Activated CD4-positive, CD25-positive, alpha-beta regulatory T cell treated with anti-CD3 and anti-CD28 coated beads, Interleukin-2, amount 50 U/mL, for 24 hours (primary cell): ENCODE data around the gene PEX19.
A peak's percentile ranks its signal among the peaks of the same experiment; 100 is the strongest.
"Not testable (repeated sequence)": the region's sequence is repeated elsewhere in the genome, so short reads cannot be mapped to it uniquely, and the experiment has no call there.

ENCODE experiments used
- ATAC-seq, 2 donors: fragments of 150-1000 bp; cut with Tn5 transposase; one replicate each; pipeline ENCODE4 v1.10.0; 2021; ENCODE audit warnings: mild to moderate bottlenecking in 1 of 2, moderate library complexity in 1 of 2

Gene PEX19

GRCh38 chr1:160284782-160285344 lies at the start of gene PEX19:
Gene PEX19 (minus strand): TSS chr1:160285133. CDS start chr1:160285124, 9 bp downstream.
- peak; percentile 100 for ATAC-seq

DNA sequence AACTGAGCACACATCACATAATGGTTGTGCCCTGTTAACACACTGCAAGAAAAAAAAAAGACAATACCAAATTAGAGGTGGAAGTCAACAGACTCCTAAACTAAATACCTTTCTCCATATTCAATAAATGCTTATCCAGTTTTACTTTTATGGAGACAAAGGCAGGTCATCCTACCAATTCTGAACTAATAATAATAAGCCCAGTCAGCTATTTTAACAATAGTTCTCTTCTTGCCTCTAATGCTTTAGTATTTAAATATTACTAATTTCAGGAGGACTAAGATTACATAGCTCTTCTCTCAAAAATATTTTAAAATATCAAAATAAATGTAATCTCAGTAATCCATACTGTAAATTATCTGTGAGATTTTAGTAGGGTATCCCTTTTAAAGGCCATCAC lies 47.6 kb upstream of the PEX19 start:
- no peak for ATAC-seq

- no peak for ATAC-seq
These were observed 45.2 kb upstream of the PEX19 start for GRCh38 chr1:160330119-160330518.

DNA sequence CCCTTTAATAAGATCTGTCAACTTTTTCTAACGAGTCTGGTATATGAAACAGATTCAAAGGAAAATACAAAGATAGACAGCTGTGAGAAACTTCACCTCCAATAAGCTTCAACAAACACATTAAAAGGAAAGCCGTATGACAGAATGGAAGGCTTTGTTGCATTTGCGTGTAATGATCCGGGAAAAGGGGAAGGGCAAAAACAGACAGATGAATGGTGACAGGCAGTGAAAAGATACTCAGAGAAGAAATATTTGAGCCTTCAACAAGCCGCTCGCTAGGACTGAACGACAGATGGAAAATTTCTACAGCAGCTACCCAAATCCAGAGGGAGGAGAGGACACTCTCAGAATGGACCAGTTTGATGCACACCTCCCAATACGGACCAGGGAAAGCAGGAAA lies 43.3 kb upstream of the PEX19 start:
- no peak for ATAC-seq

DNA sequence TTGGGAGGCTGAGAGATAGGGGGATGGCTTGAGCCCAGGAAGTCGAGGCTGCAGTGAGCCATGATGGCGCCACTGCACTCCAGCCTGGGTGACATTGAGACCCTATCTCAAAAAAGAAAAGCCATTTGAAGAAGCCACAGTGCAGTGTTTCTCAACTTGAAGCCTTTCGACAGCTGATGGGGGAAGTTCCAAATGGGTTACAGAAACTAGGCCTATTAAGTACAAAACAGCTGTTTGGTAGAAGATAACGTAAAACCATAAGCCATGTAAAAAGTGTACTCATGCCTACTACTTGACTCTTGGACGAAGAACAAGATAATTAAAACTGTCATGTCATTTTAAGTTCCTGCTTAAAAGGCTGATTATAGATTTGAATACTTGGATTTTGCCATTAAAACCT lies 41.5 kb upstream of the PEX19 start:
- no peak for ATAC-seq

GRCh38 chr1:160325252-160325651 lies 40.3 kb upstream of the PEX19 start:
- ATAC-seq: no peak

DNA sequence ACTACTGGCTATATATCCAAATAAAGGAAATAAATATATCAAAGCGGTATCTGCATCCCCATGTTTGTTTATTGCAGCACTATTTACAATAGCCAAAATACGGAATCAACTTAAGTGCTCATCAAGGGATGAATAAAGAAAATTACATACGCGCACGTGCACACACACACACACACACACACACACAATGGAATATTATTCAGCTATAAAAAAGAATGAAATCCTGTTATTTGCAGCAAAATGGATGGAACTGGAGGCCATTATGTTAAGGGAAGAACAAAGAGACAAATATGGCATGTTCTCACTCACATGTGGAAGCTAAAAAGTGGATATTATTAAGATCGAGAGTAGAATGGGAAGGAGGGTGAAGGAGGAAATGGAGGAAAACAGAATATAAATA lies 37.9 kb upstream of the PEX19 start:
- no peak for ATAC-seq

DNA sequence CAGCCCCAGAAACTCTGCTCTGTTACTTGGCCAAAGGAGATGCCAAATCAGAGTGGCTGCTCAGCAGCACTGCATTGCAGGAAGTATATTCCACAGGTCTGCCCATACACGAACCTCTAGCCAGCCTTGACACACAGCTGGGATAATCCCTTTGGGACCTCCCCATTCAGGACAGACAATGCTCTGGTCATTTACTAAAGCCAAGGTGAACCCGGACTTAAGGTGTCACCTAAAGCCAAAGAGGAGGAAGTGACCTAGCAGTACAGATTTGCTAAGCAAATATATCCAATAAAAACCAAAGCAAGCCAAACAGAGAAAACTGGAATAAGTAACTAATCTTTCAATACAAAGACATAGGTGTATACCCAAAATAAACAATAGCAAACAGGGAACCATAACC lies 30.4 kb upstream of the PEX19 start:
- no peak for ATAC-seq

- ATAC-seq: no peak
These were observed 24.6 kb upstream of the PEX19 start for GRCh38 chr1:160309571-160309970.

GRCh38 chr1:160309185-160309557 lies 24.2 kb upstream of the PEX19 start:
- ATAC-seq: no peak

DNA sequence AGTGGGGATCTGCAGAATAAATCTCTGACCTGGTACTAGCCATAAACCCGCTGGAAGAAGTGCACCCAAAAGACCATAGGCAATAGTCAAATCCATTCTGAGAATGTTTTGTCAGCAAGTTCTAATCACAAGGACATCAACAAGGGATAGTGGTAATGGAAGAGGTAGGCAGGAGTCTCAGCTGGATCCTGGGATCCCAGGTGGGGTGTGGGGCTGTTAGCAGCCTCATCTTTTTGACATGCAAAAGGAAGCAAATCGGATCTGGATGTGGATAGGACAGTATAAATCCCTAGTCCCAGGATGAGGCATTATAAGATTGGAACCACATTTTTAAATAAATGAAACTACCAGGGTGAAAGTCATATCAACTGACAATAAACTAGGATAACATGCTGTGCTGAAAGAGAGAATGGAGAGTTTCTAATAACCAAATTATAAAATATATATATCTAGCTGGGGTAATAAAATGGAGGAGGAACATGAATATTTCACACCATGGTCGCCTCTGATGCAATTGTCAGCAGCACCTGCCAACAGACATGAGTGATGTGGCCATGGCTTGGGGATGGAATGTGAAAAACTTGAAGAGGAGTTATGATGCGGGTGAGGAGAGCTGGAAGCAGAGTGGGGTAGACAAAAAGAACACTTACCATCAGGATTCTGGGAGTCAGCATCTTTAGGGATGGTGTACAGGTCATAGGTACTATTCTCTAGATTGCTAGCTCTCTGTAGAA lies 23.7 kb upstream of the PEX19 start:
- no peak for ATAC-seq

DNA sequence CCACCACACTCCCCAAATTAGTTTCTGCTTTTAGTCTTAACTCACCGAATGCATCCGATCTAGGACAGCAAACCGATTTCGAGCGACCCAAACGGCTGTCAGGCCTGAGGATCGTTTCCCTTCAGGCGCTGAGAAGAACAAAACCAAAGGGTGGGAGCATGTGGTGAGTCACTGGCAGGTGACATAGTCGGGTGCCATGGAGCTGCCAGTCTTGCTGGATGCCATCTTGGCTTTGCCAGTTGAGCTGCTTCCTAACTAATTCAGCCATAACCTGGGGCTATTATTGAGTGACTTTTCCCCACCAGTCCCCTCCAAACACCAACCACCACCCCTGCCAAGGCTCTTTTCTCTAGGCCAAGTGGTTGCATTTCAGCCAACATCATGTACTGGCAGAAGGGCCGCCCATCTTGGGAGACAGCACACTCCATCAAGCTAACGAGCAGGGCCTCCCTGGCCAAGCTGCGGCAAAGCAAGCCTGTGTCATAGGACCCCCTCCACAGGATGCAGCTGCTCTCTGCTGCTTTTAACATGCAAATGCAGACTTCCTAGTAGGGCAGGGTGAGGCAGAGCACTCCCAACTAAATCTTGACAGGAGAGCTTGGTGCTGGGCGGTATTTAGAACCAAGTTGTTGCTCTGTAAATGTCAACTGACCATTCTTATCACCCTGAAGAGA lies 22.3 kb upstream of the PEX19 start:
- no peak for ATAC-seq

DNA sequence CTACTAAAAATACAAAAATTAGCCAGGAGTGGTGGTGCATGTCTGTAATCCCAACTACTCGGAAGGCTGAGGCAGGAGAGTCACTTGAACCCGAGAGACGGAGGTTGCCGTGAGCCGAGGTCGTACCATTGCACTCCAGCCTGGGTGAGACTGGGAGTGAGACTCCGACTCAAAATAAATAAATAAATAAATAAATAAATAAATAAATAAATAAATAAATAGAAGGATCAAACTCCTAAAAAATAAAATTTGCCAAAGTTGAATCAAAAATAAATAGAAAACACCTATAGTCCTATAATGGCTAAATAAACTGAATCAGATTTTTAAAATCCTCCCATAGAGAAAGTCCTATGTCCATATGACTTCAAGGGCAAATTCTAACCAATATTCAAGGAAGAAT lies 15.2 kb upstream of the PEX19 start:
- no peak for ATAC-seq

GRCh38 chr1:160296036-160296435 lies 11.1 kb upstream of the PEX19 start:
- ATAC-seq: no peak

GRCh38 chr1:160293020-160293968 lies 8.4 kb upstream of the PEX19 start:
- no peak for ATAC-seq

- peak; percentile 94 to 95 for ATAC-seq
These were observed 6.6 kb upstream of the PEX19 start for GRCh38 chr1:160291248-160292220.

GRCh38 chr1:160287769-160288168 lies 2.8 kb upstream of the PEX19 start:
- not testable (repeated sequence) for ATAC-seq

DNA sequence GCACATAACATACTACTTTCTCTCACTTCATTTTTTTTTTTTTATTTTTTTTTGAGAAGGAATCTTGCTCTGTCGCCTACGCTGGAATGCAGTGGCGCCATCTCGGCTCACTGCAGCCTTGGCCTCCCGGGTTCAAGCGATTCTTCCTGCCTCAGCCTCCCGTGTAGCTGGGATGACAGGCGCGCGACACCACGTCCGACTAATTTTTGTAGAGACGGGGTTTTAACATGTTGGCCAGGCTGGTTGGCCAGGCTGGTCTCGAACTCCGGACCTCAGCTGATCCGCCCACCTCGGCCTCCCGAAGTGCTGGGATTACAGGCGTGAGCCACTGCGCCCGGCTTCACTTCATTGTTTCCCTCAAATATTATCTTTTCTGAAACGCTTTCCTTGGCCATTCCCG lies 573 bp upstream of the PEX19 start:
- no peak for ATAC-seq

GRCh38 chr1:160284220-160284781 lies 632 bp downstream of the PEX19 start:
- ATAC-seq: peak in 1 of 2 donors; percentile 4

DNA sequence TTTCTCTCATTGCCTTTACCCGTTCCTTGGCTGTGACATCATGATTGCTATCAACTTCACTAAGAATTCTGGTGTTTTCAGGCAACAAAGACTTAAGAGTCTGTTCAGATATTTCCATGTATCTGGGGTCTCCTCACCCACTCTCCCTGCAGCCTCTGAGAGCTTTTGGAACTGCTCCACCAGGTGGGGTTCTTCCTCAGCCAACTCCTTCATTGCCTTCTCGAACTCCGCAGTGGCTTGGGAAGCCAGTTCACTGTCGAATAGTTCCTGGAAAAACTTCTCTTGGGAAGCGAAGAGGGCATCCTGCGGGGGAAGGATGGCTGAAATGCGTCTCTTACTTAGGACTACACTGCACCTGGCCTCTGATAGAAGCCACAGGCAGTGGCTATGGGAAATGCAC lies 2.1 kb downstream of the PEX19 start:
- ATAC-seq: no peak

DNA sequence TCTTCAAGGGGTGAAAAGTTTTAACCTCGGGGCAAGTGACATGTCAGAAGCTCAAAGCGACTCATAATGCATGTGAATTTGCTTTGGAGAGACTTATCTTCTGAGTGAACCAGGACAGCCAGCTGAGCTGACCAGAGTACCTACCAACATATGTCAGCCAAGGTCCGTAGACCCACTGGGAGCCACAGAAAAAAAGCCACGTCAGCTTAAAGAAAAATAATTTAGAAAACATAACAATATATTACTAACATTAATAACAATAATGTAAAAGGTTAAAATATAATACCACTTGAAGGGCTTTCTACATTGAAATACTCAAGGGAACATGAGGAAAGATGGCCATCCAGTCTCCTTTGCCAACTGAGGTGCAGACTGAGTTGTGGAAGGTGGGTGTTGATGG lies 6.9 kb downstream of the PEX19 start:
- no peak for ATAC-seq

GRCh38 chr1:160277330-160277729 lies 7.6 kb downstream of the PEX19 start:
- ATAC-seq: no peak
